Neural cell (in vitro differentiated cells): ENCODE measurements around the gene ABI3BP. TPM values are rescaled to one million over a fixed set of nuclear protein-coding genes. Genes with fewer than 3 reads are reported as not detected.

ENCODE experiments used
- H2AFZ ChIP-seq: fragments of 200-600, 300-800 bp; sonication (generic), shearing (Covaris generic); 2 replicates; pipeline ENCODE4 v1.6.0; 2014; ENCODE audit warnings: low read depth, mild to moderate bottlenecking, antibody characterized with exemption, low read length, moderate library complexity
- H3F3A ChIP-seq: fragments of 200-600 bp; shearing (Covaris generic); 2 replicates; pipeline ENCODE4 v1.6.1; 2016; ENCODE audit warnings: mild to moderate bottlenecking, moderate library complexity, mixed read lengths, antibody characterized with exemption, low read length; ENCODE audit not compliant: insufficient read depth, poor library complexity, severe bottlenecking
- H3K27ac ChIP-seq: fragments of 200-600, 300-800 bp; sonication (generic), shearing (Covaris generic); 2 replicates; pipeline ENCODE4 v1.5.1; 2014; ENCODE audit warnings: mild to moderate bottlenecking, low read length, moderate library complexity
- H3K27me3 ChIP-seq: fragments of 300-800, 200-600 bp; sonication (generic), shearing (Covaris generic); 2 replicates; pipeline ENCODE4 v1.6.0; 2014; ENCODE audit warnings: mild to moderate bottlenecking, low read depth, low read length, moderate library complexity; ENCODE audit not compliant: insufficient read depth
- H3K36me3 ChIP-seq: fragments of 300-800, 200-600 bp; sonication (generic), shearing (Covaris generic); 2 replicates; pipeline ENCODE4 v1.5.1; 2014; ENCODE audit warnings: mild to moderate bottlenecking, antibody characterized with exemption, low read length, moderate library complexity; ENCODE audit not compliant: insufficient read depth
- H3K4me2 ChIP-seq: fragments of 300-800, 200-600 bp; sonication (generic), shearing (Covaris generic); 2 replicates; pipeline ENCODE4 v1.6.0; 2014; ENCODE audit warnings: mild to moderate bottlenecking, low read length
- H3K4me3 ChIP-seq: fragments of 300-800, 200-600 bp; sonication (generic), shearing (Covaris generic); 2 replicates; pipeline ENCODE4 v1.5.1; 2014; ENCODE audit warnings: mild to moderate bottlenecking, low read length, moderate library complexity
- H3K79me2 ChIP-seq: fragments of 200-600 bp; shearing (Covaris generic); replicated peaks from 2 replicates; pipeline ENCODE4 v1.6.0; 2014; ENCODE audit warnings: mild to moderate bottlenecking, low read length, moderate library complexity; ENCODE audit not compliant: insufficient read depth
- H3K9ac ChIP-seq: fragments of 300-800, 200-600 bp; sonication (generic), shearing (Covaris generic); 2 replicates; pipeline ENCODE4 v1.6.1; 2016; ENCODE audit warnings: mild to moderate bottlenecking, low read length, mixed read lengths
- H3K9me2 ChIP-seq: fragments of 200-600 bp; shearing (Covaris generic); 2 replicates; pipeline ENCODE4 v1.6.1; 2016; ENCODE audit warnings: mild to moderate bottlenecking, low read length, mixed read lengths; ENCODE audit not compliant: insufficient read depth
- H3K9me3 ChIP-seq: fragments of 200-600, 300-800 bp; sonication (generic), shearing (Covaris generic); 2 replicates; pipeline ENCODE4 v1.6.1; 2016; ENCODE audit warnings: mild to moderate bottlenecking, mixed run types, low read length, moderate library complexity, mixed read lengths
- H4K20me1 ChIP-seq: fragments of 200-600 bp; shearing (Covaris generic); 2 replicates; pipeline ENCODE4 v1.6.1; 2016; ENCODE audit warnings: mild to moderate bottlenecking, mixed run types; ENCODE audit not compliant: insufficient read depth
- CTCF ChIP-seq: fragments of 450-650 bp; IDR thresholded peaks from 2 replicates; pipeline ENCODE4 v1.5.1; 2014; ENCODE audit warnings: antibody characterized with exemption, mild to moderate bottlenecking, moderate library complexity; ENCODE audit not compliant: poor library complexity, severe bottlenecking
- EP300 ChIP-seq: fragments of 450-650 bp; conservative IDR thresholded peaks from 2 replicates; pipeline ENCODE4 v1.6.1; 2014; ENCODE audit warnings: antibody characterized with exemption, mild to moderate bottlenecking, moderate library complexity; ENCODE audit not compliant: poor library complexity, severe bottlenecking
- EZH2 ChIP-seq: fragments of 200-600, 300-800 bp; shearing (Covaris generic), sonication (generic); IDR thresholded peaks from 2 replicates; pipeline ENCODE4 v1.6.1; 2014; ENCODE audit warnings: antibody characterized with exemption, low read length, borderline replicate concordance, mild to moderate bottlenecking; ENCODE audit not compliant: insufficient read depth, poor library complexity, severe bottlenecking
- MXI1 ChIP-seq: fragments of 450-650 bp; conservative IDR thresholded peaks from 2 replicates; pipeline ENCODE4 v1.6.1; 2014; ENCODE audit warnings: antibody characterized with exemption, mild to moderate bottlenecking; ENCODE audit not compliant: poor library complexity, severe bottlenecking
- POLR2AphosphoS5 ChIP-seq: IDR thresholded peaks from 2 replicates; pipeline ENCODE4 v1.6.1; 2012
- RAD21 ChIP-seq: fragments of 450-650 bp; conservative IDR thresholded peaks from 2 replicates; pipeline ENCODE4 v1.6.1; 2014; ENCODE audit warnings: antibody characterized with exemption, mild to moderate bottlenecking, moderate library complexity
- REST ChIP-seq: IDR thresholded peaks from 2 replicates; pipeline ENCODE4 v1.6.1; 2012; ENCODE audit warnings: borderline replicate concordance
- SMC3 ChIP-seq: fragments of 450-650 bp; conservative IDR thresholded peaks from 2 replicates; pipeline ENCODE4 v1.6.1; 2014; ENCODE audit warnings: antibody characterized with exemption, mild to moderate bottlenecking, moderate library complexity; ENCODE audit not compliant: poor library complexity
- TAF1 ChIP-seq: IDR thresholded peaks from 2 replicates; pipeline ENCODE4 v1.6.1; 2012; ENCODE audit warnings: low read depth
- polyA plus RNA-seq: library from polyadenylated mRNA; depleted of rRNA; stranded (reverse); fragments of >200 nt; gene quantifications from 2 replicates; pipeline ENCODE4 v1.2.3, GENCODE V29; 2014

The ABI3BP gene
- polyA plus RNA-seq, 1 donor from 2014 or later = not detected

GRCh38 chr3:100913870-100914648 is 79.2 kb downstream of the ABI3BP start:
- Histone ChIP-seq H3K4me3 (no peak overlapping the region), H3K9me3 (no peaks in the 10 kb centered on the region), H3K9me2 (no peaks in the 10 kb centered on the region), H2AFZ (no peak overlapping the region), H3F3A (no peaks in the 10 kb centered on the region), H4K20me1 (no peaks in the 10 kb centered on the region), H3K27ac (no peak overlapping the region), H3K4me2 (no peak overlapping the region), H3K27me3 (no peaks in the 10 kb centered on the region), H3K9ac (no peak overlapping the region), H3K79me2 (no peaks in the 10 kb centered on the region), H3K36me3 (no peaks in the 10 kb centered on the region)
- TF ChIP-seq EP300 (no peak), CTCF (no peak), TAF1 (no peak), REST (no peak), SMC3 (no peak), MXI1 (no peak), EZH2 (no peak), RAD21 (no peak), POLR2AphosphoS5 (no peak)

GRCh38 chr3:100912976-100913545 is 80.2 kb downstream of the ABI3BP start:
- H3K9me3 ChIP-seq = no peaks in the 10 kb centered on the region
- H3F3A ChIP-seq = no peaks in the 10 kb centered on the region
- H3K4me3 ChIP-seq = no peak overlapping the region
- no peaks in the 10 kb centered on the region for H4K20me1 ChIP-seq
- no peaks in the 10 kb centered on the region for H3K9me2 ChIP-seq
- H3K27me3 ChIP-seq = no peaks in the 10 kb centered on the region
- H3K9ac ChIP-seq = no peak overlapping the region
- TF ChIP-seq EP300 = no peak
- no peak for TF ChIP-seq MXI1
- TF ChIP-seq EZH2 = no peak
- no peaks in the 10 kb centered on the region for H3K36me3 ChIP-seq
- H3K4me2 ChIP-seq = no peak overlapping the region
- no peak overlapping the region for H3K27ac ChIP-seq
- no peak overlapping the region for H2AFZ ChIP-seq
- H3K79me2 ChIP-seq = no peaks in the 10 kb centered on the region
